Measurements from ENCODE around the gene ACER1. TPM values are rescaled to one million over a fixed set of nuclear protein-coding genes. Genes with fewer than 3 reads are reported as not detected.

ACER1 gene
- total RNA-seq, 2 donors from 2014 or later = not detected

DNA sequence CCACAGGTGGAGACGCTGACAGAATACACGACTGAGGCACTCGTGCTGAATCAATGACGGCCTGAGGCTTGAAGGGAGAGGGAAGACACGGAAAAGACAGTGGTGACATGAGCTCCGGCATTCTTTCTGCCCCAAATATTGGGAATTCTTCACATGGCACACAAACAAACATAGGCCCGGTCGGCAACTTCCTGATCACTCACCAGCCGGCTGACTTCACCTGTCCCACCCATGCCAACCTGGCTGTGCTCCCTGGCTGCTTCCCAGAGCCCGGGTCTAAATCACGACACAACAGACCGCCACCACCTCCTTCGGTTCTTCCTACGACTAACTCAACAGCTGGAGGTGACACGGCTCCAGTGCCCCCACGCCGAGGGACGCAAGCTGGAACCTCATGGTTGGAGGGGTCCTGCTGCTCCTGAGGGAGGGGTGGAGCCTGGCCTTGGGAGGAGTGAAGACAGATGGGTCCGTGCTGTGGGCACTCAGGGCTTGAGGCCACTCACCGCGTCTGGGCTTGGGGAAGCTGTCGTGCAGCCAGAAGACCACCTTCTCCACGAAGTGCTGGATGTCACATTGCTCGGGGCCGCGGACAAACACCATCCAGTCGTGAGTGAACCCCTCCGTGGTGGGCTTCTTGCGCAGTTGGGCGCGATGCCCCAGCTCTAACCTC lies 63.2 kb downstream of the ACER1 start:
- Histone ChIP-seq H3K4me1 (ENCODE audit: control insufficient read depth in 1 of 2, low read depth in 2 of 2) (peaks cover 38 to 42% of the 10 kb centered on the region in 2 donors), H3K27me3 (replicated peaks; ENCODE audit: insufficient read depth) (no peaks in the 10 kb centered on the region), H3K4me3 (no peak overlapping the region), H3K36me3 (peaks cover 10% of the 10 kb centered on the region), H3K9me3 (no peaks in the 10 kb centered on the region), H3K27ac (no peak overlapping the region)
- no peak for DNase-seq (ENCODE audit: low spot score)
- no peak for TF ChIP-seq CTCF (IDR thresholded peaks at IDR 0.05)
- ATAC-seq (ENCODE audit: insufficient number of reproducible peaks, low FRiP score, low read depth) = no peak

DNA sequence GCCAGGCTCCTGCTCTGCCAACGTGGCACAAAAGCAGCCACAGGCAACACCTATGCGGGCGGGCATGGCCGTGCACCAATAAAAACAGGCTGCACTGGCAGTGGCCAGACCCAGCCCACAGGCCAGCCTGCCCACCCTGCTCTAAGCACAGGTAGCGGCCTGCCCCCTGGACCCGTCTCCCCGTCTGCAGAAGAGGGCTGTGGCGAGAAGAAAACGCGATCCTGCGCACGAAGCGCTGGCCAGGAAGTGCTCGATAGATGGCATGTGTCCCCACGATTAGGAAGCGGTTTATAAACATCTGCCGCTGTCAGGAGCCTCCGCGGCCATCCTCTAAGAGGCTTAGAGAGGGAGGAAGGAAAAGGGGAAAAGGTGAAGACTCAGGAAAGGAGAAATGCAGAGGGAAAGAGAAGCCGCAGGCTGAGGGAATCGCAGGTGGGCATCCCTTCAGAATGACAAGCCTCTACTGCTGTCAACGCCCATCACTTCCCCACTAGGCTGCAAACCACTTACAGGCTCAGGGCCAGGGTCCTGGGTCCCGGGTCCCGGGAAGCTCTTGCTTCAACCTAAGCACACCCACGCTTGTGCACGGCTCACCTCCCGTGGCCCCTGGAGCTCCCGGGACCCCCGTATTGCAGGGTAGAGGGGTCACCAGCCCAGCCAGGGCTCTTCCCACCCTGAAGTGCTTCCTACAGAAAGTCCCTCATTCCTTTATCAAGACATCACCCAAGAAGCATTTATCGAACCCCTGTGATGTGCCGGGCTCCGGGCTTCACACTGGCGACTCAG lies 64.1 kb downstream of the ACER1 start:
- H3K4me1 ChIP-seq (ENCODE audit: control insufficient read depth in 1 of 2, low read depth in 2 of 2) = peaks cover 29 to 33% of the 10 kb centered on the region in 2 donors
- H3K36me3 ChIP-seq = peaks cover 10% of the 10 kb centered on the region
- H3K27me3 ChIP-seq (replicated peaks; ENCODE audit: insufficient read depth) = no peaks in the 10 kb centered on the region
- TF ChIP-seq CTCF (IDR thresholded peaks at IDR 0.05) = no peak
- no peak overlapping the region for H3K4me3 ChIP-seq
- ATAC-seq (ENCODE audit: insufficient number of reproducible peaks, low FRiP score, low read depth) (no peak), DNase-seq (ENCODE audit: low spot score) (no peak)
- no peak overlapping the region for H3K27ac ChIP-seq
- no peaks in the 10 kb centered on the region for H3K9me3 ChIP-seq

DNA sequence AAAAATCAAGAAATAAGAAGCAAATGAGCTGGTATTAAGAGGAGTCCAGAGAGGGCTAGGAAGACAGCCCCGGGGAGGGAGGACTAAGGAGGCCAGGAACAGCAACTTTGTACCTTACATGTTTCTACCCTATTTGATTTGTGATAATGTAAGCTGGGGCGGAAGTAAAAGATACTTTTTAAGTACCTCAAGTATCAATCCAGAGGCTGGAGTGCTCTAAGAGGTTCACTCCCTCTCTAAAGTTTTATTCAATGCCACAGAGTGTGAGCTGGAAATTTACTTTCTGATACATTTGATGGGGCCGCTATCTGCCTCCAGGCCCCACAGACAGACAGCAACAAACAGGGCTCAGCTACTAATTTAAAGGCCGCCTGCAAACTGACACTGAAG lies 65.0 kb downstream of the ACER1 start:
- ATAC-seq (ENCODE audit: insufficient number of reproducible peaks, low FRiP score, low read depth) = no peak
- no peak for TF ChIP-seq CTCF (IDR thresholded peaks at IDR 0.05)
- Histone ChIP-seq H3K4me1 (ENCODE audit: control insufficient read depth in 1 of 2, low read depth in 2 of 2) (peaks cover 25 to 26% of the 10 kb centered on the region in 2 donors), H3K27me3 (replicated peaks; ENCODE audit: insufficient read depth) (no peaks in the 10 kb centered on the region), H3K4me3 (no peak overlapping the region), H3K27ac (no peak overlapping the region), H3K36me3 (peaks cover 10% of the 10 kb centered on the region), H3K9me3 (no peaks in the 10 kb centered on the region)
- DNase-seq (ENCODE audit: low spot score) = no peak

GRCh38 chr19:6267552-6268381 lies 65.6 kb downstream of the ACER1 start:
- Histone ChIP-seq H3K27me3 (replicated peaks; ENCODE audit: insufficient read depth) (no peaks in the 10 kb centered on the region), H3K4me1 (ENCODE audit: control insufficient read depth in 1 of 2, low read depth in 2 of 2) (peaks cover 19 to 20% of the 10 kb centered on the region in 2 donors), H3K36me3 (peaks cover 10% of the 10 kb centered on the region), H3K27ac (no peak overlapping the region), H3K9me3 (no peaks in the 10 kb centered on the region), H3K4me3 (no peak overlapping the region)
- no peak for DNase-seq (ENCODE audit: low spot score)
- TF ChIP-seq CTCF (IDR thresholded peaks at IDR 0.05) = no peak
- no peak for ATAC-seq (ENCODE audit: insufficient number of reproducible peaks, low FRiP score, low read depth)

GRCh38 chr19:6264803-6265202 lies 68.6 kb downstream of the ACER1 start:
- H3K4me1 ChIP-seq (ENCODE audit: control insufficient read depth in 1 of 2, low read depth in 2 of 2) = peaks cover 0 to 7% of the 10 kb centered on the region in 2 donors
- DNase-seq (ENCODE audit: low spot score) = no peak
- H3K9me3 ChIP-seq = no peaks in the 10 kb centered on the region
- no peak overlapping the region for H3K4me3 ChIP-seq
- no peak for TF ChIP-seq CTCF (IDR thresholded peaks at IDR 0.05)
- H3K36me3 ChIP-seq = peaks cover 18% of the 10 kb centered on the region
- ATAC-seq (ENCODE audit: insufficient number of reproducible peaks, low FRiP score, low read depth) = no peak
- no peaks in the 10 kb centered on the region for H3K27me3 ChIP-seq (replicated peaks; ENCODE audit: insufficient read depth)
- H3K27ac ChIP-seq = no peak overlapping the region
